IMR-90 (cell line): ENCODE measurements around the gene RIC8B. TPM values are rescaled to one million over a fixed set of nuclear protein-coding genes. Genes with fewer than 3 reads are reported as not detected.
A peak's percentile ranks its signal among the peaks of the same experiment; 100 is the strongest.

Experiments
- ATAC-seq: fragments of 200-7000 bp; cut with Tn5 transposase; 2 replicates; pipeline ENCODE4 v1.9.1; 2020; ENCODE audit warnings: low read depth, mild to moderate bottlenecking, moderate library complexity
- BruUV-seq: library from RNA; stranded (reverse); fragments of 400-500 nt; replicated peaks from 2 replicates; lab custom pipeline; 2021; lab: Mats Ljungman, UMichigan
- CTCF ChIA-PET: fragments of 300-600 bp; formaldehyde crosslinking; extraction: SDS; loops from one replicate; lab custom pipeline; 2021; ENCODE audit warnings: antibody characterized with exemption; lab: Yijun Ruan, JAX
- POLR2A ChIA-PET: fragments of 300-600 bp; sonication (Branson Sonifier 250); formaldehyde crosslinking; loops from one replicate; lab custom pipeline; 2022; ENCODE audit warnings: antibody characterized with exemption; ENCODE audit not compliant: unreplicated experiment; lab: Charles Lee
- DNase-seq: peaks from one replicate; pipeline ENCODE4 v3.0.0; 2013
- H2AFZ ChIP-seq: replicated peaks from 2 replicates; pipeline ENCODE3; 2013; ENCODE audit warnings: low read length, mild to moderate bottlenecking; ENCODE audit not compliant: poor library complexity
- H2AK5ac ChIP-seq: 2 replicates; pipeline ENCODE4 v1.6.1; 2013; ENCODE audit warnings: low read depth, low read length, inconsistent platforms
- H2AK9ac ChIP-seq: replicated peaks from 2 replicates; pipeline ENCODE3; 2013; ENCODE audit warnings: mild to moderate bottlenecking, low read depth, low read length, moderate library complexity; ENCODE audit not compliant: poor library complexity
- H2BK120ac ChIP-seq: 2 replicates; pipeline ENCODE4 v1.6.1; 2013; ENCODE audit warnings: low read depth, low read length, inconsistent platforms
- H2BK15ac ChIP-seq: 3 replicates; pipeline ENCODE4 v1.6.1; 2013; ENCODE audit warnings: low read depth, low read length, inconsistent platforms
- H2BK20ac ChIP-seq: 2 replicates; pipeline ENCODE4 v1.6.1; 2013; ENCODE audit warnings: low read depth, mild to moderate bottlenecking, inconsistent platforms, low read length, moderate library complexity
- H2BK5ac ChIP-seq: 2 replicates; pipeline ENCODE4 v1.6.1; 2013; ENCODE audit warnings: mild to moderate bottlenecking, low read depth, low read length, inconsistent platforms; ENCODE audit not compliant: poor library complexity, severe bottlenecking
- H3K14ac ChIP-seq: replicated peaks from 2 replicates; pipeline ENCODE4 v1.6.1; 2013; ENCODE audit warnings: low read depth, low read length, inconsistent platforms
- H3K18ac ChIP-seq: 2 replicates; pipeline ENCODE4 v1.6.1; 2013; ENCODE audit warnings: low read depth, low read length, control low read depth
- H3K23ac ChIP-seq: 2 replicates; pipeline ENCODE4 v1.6.1; 2013; ENCODE audit warnings: low read depth, low read length, inconsistent platforms
- H3K27ac ChIP-seq: 2 replicates; pipeline ENCODE4 v1.5.1; 2013; ENCODE audit warnings: mild to moderate bottlenecking, control low read depth, low read length; ENCODE audit not compliant: insufficient read depth
- H3K27me3 ChIP-seq: 2 replicates; pipeline ENCODE4 v1.6.1; 2013; ENCODE audit warnings: low read length; ENCODE audit not compliant: control insufficient read depth, insufficient read depth
- H3K36me3 ChIP-seq: 2 replicates; pipeline ENCODE4 v1.6.1; 2013; ENCODE audit warnings: low read length, mixed read lengths; ENCODE audit not compliant: control insufficient read depth, insufficient read depth
- H3K4ac ChIP-seq: 2 replicates; pipeline ENCODE4 v1.6.1; 2013; ENCODE audit warnings: low read depth, low read length, inconsistent platforms
- H3K4me1 ChIP-seq: 2 replicates; pipeline ENCODE4 v1.6.1; 2013; ENCODE audit warnings: low read length, mixed read lengths; ENCODE audit not compliant: control insufficient read depth, insufficient read depth
- H3K4me2 ChIP-seq: 2 replicates; pipeline ENCODE4 v1.6.1; 2013; ENCODE audit warnings: low read depth, mild to moderate bottlenecking, control low read depth, low read length, moderate library complexity
- H3K4me3 ChIP-seq: 2 replicates; pipeline ENCODE4 v1.5.1; 2013; ENCODE audit warnings: low read depth, mild to moderate bottlenecking, control low read depth, low read length, moderate library complexity; ENCODE audit not compliant: insufficient read depth
- H3K56ac ChIP-seq: 2 replicates; pipeline ENCODE4 v1.6.1; 2013; ENCODE audit warnings: low read length, inconsistent platforms; ENCODE audit not compliant: insufficient read depth; ENCODE audit errors: extremely low read depth
- H3K79me1 ChIP-seq, 2 experiments: 2 replicates each; pipeline ENCODE4 v1.6.1; 2013; ENCODE audit warnings: low read length in 2 of 2, inconsistent platforms in 1 of 2, low read depth in 1 of 2
- H3K9ac ChIP-seq: 2 replicates; pipeline ENCODE4 v1.6.1; 2013; ENCODE audit warnings: low read depth, low read length, control low read depth
- H3K9me1 ChIP-seq: 2 replicates; pipeline ENCODE4 v1.6.1; 2013; ENCODE audit warnings: low read length, inconsistent platforms; ENCODE audit not compliant: insufficient read depth
- H3K9me3 ChIP-seq: 2 replicates; pipeline ENCODE4 v1.6.1; 2013; ENCODE audit warnings: low read length; ENCODE audit not compliant: control insufficient read depth, insufficient read depth
- H4K20me1 ChIP-seq: 2 replicates; pipeline ENCODE4 v1.6.1; 2013; ENCODE audit warnings: low read length, inconsistent platforms; ENCODE audit not compliant: insufficient read depth
- H4K5ac ChIP-seq: 2 replicates; pipeline ENCODE4 v1.6.1; 2013; ENCODE audit warnings: mild to moderate bottlenecking, low read depth, low read length, control low read depth
- H4K8ac ChIP-seq, 2 experiments: 2 replicates each; pipeline ENCODE4 v1.6.1; 2013; ENCODE audit warnings: low read depth in 2 of 2, low read length in 2 of 2, control low read depth in 1 of 2, inconsistent platforms in 1 of 2
- H4K91ac ChIP-seq: 2 replicates; pipeline ENCODE4 v1.6.1; 2013; ENCODE audit warnings: low read depth, low read length, inconsistent platforms; ENCODE audit not compliant: insufficient read depth
- BHLHE40 ChIP-seq: fragments of 150-350 bp; IDR thresholded peaks from 2 replicates; pipeline ENCODE4 v1.6.1; 2016; ENCODE audit warnings: mild to moderate bottlenecking, low read depth, low read length
- CEBPB ChIP-seq: IDR thresholded peaks from 2 replicates; pipeline ENCODE4 v1.6.1; 2012; ENCODE audit warnings: low read depth, low read length, improper control_type of control experiment
- CHD1 ChIP-seq: IDR thresholded peaks from 2 replicates; pipeline ENCODE4 v1.6.1; 2012; ENCODE audit warnings: low read depth, low read length, improper control_type of control experiment
- CTCF ChIP-seq: conservative IDR thresholded peaks from 2 replicates; pipeline ENCODE4 v1.5.1; 2012; ENCODE audit warnings: mild to moderate bottlenecking, low read depth, low read length, improper control_type of control experiment
- FOS ChIP-seq: fragments of 150-350 bp; IDR thresholded peaks from 2 replicates; pipeline ENCODE4 v1.6.1; 2016; ENCODE audit warnings: low read depth, low read length
- MAFK ChIP-seq: IDR thresholded peaks from 2 replicates; pipeline ENCODE4 v1.6.1; 2012; ENCODE audit warnings: low read depth, low read length, improper control_type of control experiment
- MAZ ChIP-seq: IDR thresholded peaks from 2 replicates; pipeline ENCODE4 v1.6.1; 2012; ENCODE audit warnings: low read depth, mild to moderate bottlenecking, low read length, improper control_type of control experiment, moderate library complexity, borderline replicate concordance
- MXI1 ChIP-seq: IDR thresholded peaks from 2 replicates; pipeline ENCODE4 v1.6.1; 2012; ENCODE audit warnings: low read depth, mild to moderate bottlenecking, low read length, moderate library complexity, borderline replicate concordance
- NFE2L2 ChIP-seq: fragments of 150-350 bp; IDR thresholded peaks from 2 replicates; pipeline ENCODE4 v1.6.1; 2016; ENCODE audit warnings: low read depth, mild to moderate bottlenecking, low read length
- POLR2A ChIP-seq: IDR thresholded peaks from 2 replicates; pipeline ENCODE4 v1.6.1; 2012; ENCODE audit warnings: mild to moderate bottlenecking, low read depth, low read length
- RAD21 ChIP-seq: IDR thresholded peaks from 2 replicates; pipeline ENCODE4 v1.6.1; 2012; ENCODE audit warnings: low read length, improper control_type of control experiment
- RCOR1 ChIP-seq: IDR thresholded peaks from 2 replicates; pipeline ENCODE4 v1.6.1; 2012; ENCODE audit warnings: mild to moderate bottlenecking, low read length, improper control_type of control experiment; ENCODE audit not compliant: insufficient replicate concordance
- RFX5 ChIP-seq: IDR thresholded peaks from 2 replicates; pipeline ENCODE4 v1.8.0; 2012; ENCODE audit warnings: low read depth, mild to moderate bottlenecking, low read length, moderate library complexity
- SMC3 ChIP-seq: fragments of 150-350 bp; IDR thresholded peaks from 2 replicates; pipeline ENCODE4 v1.6.1; 2016; ENCODE audit warnings: low read depth, mild to moderate bottlenecking, antibody characterized with exemption, low read length, moderate library complexity
- WGBS, 2 experiments: methylation state at CpG; one replicate each; pipeline versions ENCODE4 v1.1.5 to v1.1.7; 2013; ENCODE audit warnings: missing lambda C conversion rate in 2 of 2; ENCODE audit not compliant: insufficient read length in 1 of 2; ENCODE audit errors: extremely low coverage in 2 of 2; 5-methylcytosine and 5-hydroxymethylcytosine counted together
- dilution Hi-C: fragments of 300-500 bp; cut with HindIII; formaldehyde crosslinking; loops from one replicate; pipeline ENCODE4 v1.14.3; 2018; ENCODE audit warnings: low sequenced_read_pairs; ENCODE audit not compliant: unreplicated experiment
- in situ Hi-C: fragments of 300-500 bp; cut with MboI; formaldehyde crosslinking; loops from 3 replicates; pipeline ENCODE4 v1.14.3; 2019; ENCODE audit warnings: low sequenced_read_pairs, inconsistent platforms, mixed read lengths
- intact Hi-C: fragments of 100-400 bp; cut with micrococcal nuclease; formaldehyde crosslinking; loops from 2 replicates; pipeline ENCODE4 v1.10.0; 2022
- polyA plus RNA-seq, 3 experiments: library from polyadenylated mRNA; depleted of rRNA; stranded (reverse); fragments of >200 nt; gene quantifications; 2 replicates each; pipeline ENCODE4 v1.2.3, GENCODE V29; 2012; ENCODE audit warnings: low replicate concordance in 1 of 3
- total RNA-seq: library from RNA; depleted of rRNA; stranded (reverse); fragments of >200 nt; gene quantifications from 2 replicates; pipeline ENCODE4 v1.2.3, GENCODE V29; 2012
- TF ChIP-seq, protein P1 (sequence below): fragments of 150-350 bp; IDR thresholded peaks from 2 replicates; pipeline ENCODE4 v1.6.1; 2016; ENCODE audit warnings: low read depth, mild to moderate bottlenecking, low read length, moderate library complexity, borderline replicate concordance

The RIC8B gene
- total and polyA plus RNA-seq, 2 of the 4 experiments (the other 2 are of a cell fraction) = 5.5 to 19.5 TPM

DNA sequence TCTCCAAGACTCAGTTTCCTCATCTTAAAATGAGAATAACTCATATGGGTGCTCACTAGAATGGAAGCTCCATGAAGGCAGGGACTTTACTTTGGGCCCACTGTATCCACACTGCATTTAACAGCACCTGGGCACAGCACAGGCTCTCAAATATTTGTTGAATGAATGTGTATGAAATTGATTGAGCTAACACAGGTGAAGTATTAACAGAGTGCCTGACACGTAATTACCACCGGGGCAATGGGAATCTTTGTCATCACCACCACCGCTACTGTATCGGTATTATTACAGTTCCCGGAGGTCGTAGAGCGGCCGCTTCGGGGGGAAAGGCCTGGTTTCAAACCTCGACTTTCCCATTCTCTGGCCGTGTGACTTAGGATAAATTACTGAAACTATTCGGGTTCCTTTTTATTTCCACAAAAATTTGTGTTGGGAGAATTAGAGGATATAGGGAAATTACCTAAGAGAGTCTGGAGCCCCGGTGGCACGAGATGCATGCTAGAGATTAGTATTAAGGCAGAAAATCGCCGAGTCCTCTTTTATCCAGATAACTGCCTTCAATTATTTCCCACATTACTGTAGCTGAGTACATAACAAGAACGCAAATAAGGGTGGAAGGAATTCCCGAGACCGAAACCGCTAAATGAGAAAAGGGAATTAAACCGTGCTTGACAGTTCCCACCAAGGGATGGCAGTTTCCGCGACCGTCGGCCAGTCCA is 1.0 kb upstream of the RIC8B start:
- dilution Hi-C loops (no loop called here), in situ Hi-C loops (no loop called here), intact Hi-C loops (loop anchor here (1.0 to 10.0 kb wide), 3 partner anchors 141 to 419 kb away; partner anchors contain the start of genes POLR3B and TMEM263)
- Histone ChIP-seq H3K56ac (peak overlapping the region; percentile 88), H2AK5ac (0 out of 2 replicates have a peak overlapping the region, but pooled peaks have one; percentile 61), H2BK20ac (0 out of 2 replicates have a peak overlapping the region, but pooled peaks have one; percentile 4), H3K9ac (peak overlapping the region; percentile 99), H4K91ac (peak overlapping the region; percentile 95), H3K23ac (peak overlapping the region; percentile 96), H2BK15ac (peak overlapping the region; percentile 33; the same call in 1 of the 3 replicates), H3K18ac (peak overlapping the region; percentile 98), H3K4ac (peak overlapping the region; percentile 95), H3K4me3 (peak overlapping the region; percentile 76), H2BK5ac (peak overlapping the region; percentile 90), H3K27me3 (peaks cover 3% of the 10 kb centered on the region; the same call in 1 of the 2 replicates), H3K27ac (peak overlapping the region; percentile 98), H3K9me3 (no peaks in the 10 kb centered on the region), H3K36me3 (no peaks in the 10 kb centered on the region), H4K8ac (peak overlapping the region; percentile 95 to 98), H3K79me1 (peaks cover 20 to 31% of the 10 kb centered on the region in 2 experiments), H4K20me1 (no peaks in the 10 kb centered on the region), H3K14ac (peak overlapping the region; percentile 96), H3K4me1 (no peaks in the 10 kb centered on the region; the same call in 1 of the 2 replicates), H2AK9ac (peak overlapping the region; percentile 90), H2AFZ (peak overlapping the region; percentile 99), H4K5ac (peak overlapping the region; percentile 98), H3K4me2 (peak overlapping the region; percentile 81), H2BK120ac (peak overlapping the region; percentile 79), H3K9me1 (no peaks in the 10 kb centered on the region)
- TSS peak; percentile 86 for BruUV-seq
- DNase-seq (no peak), ATAC-seq (peak; percentile 1)
- ChIA-PET POLR2A (no interaction called here), CTCF (interaction anchor here (0.9 kb wide), 1 partner anchor 17 kb away, joined by 3 read pairs; no protein-coding TSS in a partner anchor)
- WGBS, 2 experiments = 44% methylated on average over 15 of the region's 25 CpGs; no CpG with 5 or more reads in 1 of the 2 experiments
- no peak for TF ChIP-seq MAFK
- TF ChIP-seq RCOR1 = no peak
- TF ChIP-seq RFX5 = no peak
- no peak for TF ChIP-seq MXI1
- no peak for TF ChIP-seq MAZ
- TF ChIP-seq, protein P1, sequence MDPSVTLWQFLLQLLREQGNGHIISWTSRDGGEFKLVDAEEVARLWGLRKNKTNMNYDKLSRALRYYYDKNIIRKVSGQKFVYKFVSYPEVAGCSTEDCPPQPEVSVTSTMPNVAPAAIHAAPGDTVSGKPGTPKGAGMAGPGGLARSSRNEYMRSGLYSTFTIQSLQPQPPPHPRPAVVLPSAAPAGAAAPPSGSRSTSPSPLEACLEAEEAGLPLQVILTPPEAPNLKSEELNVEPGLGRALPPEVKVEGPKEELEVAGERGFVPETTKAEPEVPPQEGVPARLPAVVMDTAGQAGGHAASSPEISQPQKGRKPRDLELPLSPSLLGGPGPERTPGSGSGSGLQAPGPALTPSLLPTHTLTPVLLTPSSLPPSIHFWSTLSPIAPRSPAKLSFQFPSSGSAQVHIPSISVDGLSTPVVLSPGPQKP = no peak
- no peak for TF ChIP-seq CHD1
- no peak for TF ChIP-seq FOS
- TF ChIP-seq SMC3 = no peak
- no peak for TF ChIP-seq NFE2L2
- TF ChIP-seq RAD21 = no peak
- TF ChIP-seq CEBPB = no peak
- no peak for TF ChIP-seq POLR2A
- TF ChIP-seq BHLHE40 = no peak
- no peak for TF ChIP-seq CTCF
